GM23338 (cell line): ENCODE results near the gene WWOX.

Source experiments
- CREB1 ChIP-seq: fragments of 250-450 bp; sonication (Bioruptor Pico); IDR thresholded peaks from 2 replicates; pipeline ENCODE4 v1.5.0; 2020; ENCODE audit warnings: low read depth, mild to moderate bottlenecking, moderate library complexity
- EZH2 ChIP-seq: fragments of 200-600 bp; sonication (generic); IDR thresholded peaks from one replicate; pipeline ENCODE4 v1.8.0; 2017; ENCODE audit warnings: antibody characterized with exemption, mild to moderate bottlenecking, low read depth; ENCODE audit not compliant: unreplicated experiment
- EZH2phosphoT487 ChIP-seq: fragments of 200-600 bp; sonication (generic); IDR thresholded peaks from one replicate; pipeline ENCODE4 v1.8.1; 2018; ENCODE audit warnings: antibody characterized with exemption; ENCODE audit not compliant: unreplicated experiment
- NANOG ChIP-seq: IDR thresholded peaks from 2 replicates; pipeline ENCODE4 v1.6.1; 2016; ENCODE audit warnings: antibody characterized with exemption, borderline replicate concordance
- POLR2AphosphoS5 ChIP-seq: IDR thresholded peaks from 2 replicates; pipeline ENCODE4 v1.6.1; 2016; ENCODE audit warnings: antibody characterized with exemption, low read depth
- STAT1 ChIP-seq: IDR thresholded peaks from one replicate; pipeline ENCODE4 v1.6.1; 2016; ENCODE audit warnings: antibody characterized with exemption; ENCODE audit not compliant: unreplicated experiment
- ZNF114 ChIP-seq: fragments of 250-450 bp; sonication (Bioruptor Pico); IDR thresholded peaks from 2 replicates; pipeline ENCODE4 v1.5.0; 2020; ENCODE audit warnings: mild to moderate bottlenecking, moderate library complexity
- ZNF331 ChIP-seq: fragments of 250-450 bp; sonication (Bioruptor Pico); IDR thresholded peaks from 2 replicates; pipeline ENCODE4 v1.5.0; 2020; ENCODE audit warnings: low read depth, mild to moderate bottlenecking, moderate library complexity
- TF ChIP-seq, protein P1 (sequence below), 2 experiments: fragments of 200-600 bp in 1 of 2; sonication (generic) in 1 of 2; conservative IDR thresholded peaks; 2 replicates each; pipeline versions ENCODE4 v1.5.1 to v1.6.1; 2016 to 2017; ENCODE audit warnings: antibody characterized with exemption in 2 of 2, low read depth in 2 of 2, mild to moderate bottlenecking in 2 of 2, moderate library complexity in 1 of 2
- TF ChIP-seq, protein P2 (sequence below): IDR thresholded peaks from one replicate; pipeline ENCODE4 v1.6.1; 2018; ENCODE audit warnings: antibody characterized with exemption; ENCODE audit not compliant: unreplicated experiment
- TF ChIP-seq, protein P3 (sequence below): IDR thresholded peaks from 2 replicates; pipeline ENCODE4 v1.6.1; 2016; ENCODE audit warnings: antibody characterized with exemption
- TF ChIP-seq, protein P4 (sequence below): fragments of 250-450 bp; sonication (Bioruptor Pico); IDR thresholded peaks from 2 replicates; pipeline ENCODE4 v1.5.0; 2020; ENCODE audit warnings: mild to moderate bottlenecking, moderate library complexity

DNA sequence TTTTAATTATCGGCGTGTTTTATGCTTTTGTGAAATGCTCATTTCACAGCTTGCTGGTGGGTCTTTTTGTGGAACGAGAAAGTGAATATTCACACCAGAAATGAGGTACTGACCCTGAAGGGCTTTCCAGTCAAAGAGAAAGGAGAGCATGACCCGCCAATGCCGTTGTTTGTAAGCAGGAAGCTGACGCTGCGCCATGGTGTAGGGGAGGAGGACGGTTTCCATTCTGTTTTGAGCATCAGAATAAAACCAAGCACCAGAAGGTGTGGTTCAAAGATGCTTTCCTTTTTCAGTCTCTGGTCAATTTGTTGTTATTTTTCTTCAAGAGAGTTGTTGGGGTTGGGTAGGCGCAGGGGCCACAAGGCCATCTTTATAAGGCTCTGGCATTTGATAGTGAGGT is 669.3 kb downstream of the WWOX start:
- TF ChIP-seq, protein P1, sequence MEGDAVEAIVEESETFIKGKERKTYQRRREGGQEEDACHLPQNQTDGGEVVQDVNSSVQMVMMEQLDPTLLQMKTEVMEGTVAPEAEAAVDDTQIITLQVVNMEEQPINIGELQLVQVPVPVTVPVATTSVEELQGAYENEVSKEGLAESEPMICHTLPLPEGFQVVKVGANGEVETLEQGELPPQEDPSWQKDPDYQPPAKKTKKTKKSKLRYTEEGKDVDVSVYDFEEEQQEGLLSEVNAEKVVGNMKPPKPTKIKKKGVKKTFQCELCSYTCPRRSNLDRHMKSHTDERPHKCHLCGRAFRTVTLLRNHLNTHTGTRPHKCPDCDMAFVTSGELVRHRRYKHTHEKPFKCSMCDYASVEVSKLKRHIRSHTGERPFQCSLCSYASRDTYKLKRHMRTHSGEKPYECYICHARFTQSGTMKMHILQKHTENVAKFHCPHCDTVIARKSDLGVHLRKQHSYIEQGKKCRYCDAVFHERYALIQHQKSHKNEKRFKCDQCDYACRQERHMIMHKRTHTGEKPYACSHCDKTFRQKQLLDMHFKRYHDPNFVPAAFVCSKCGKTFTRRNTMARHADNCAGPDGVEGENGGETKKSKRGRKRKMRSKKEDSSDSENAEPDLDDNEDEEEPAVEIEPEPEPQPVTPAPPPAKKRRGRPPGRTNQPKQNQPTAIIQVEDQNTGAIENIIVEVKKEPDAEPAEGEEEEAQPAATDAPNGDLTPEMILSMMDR (conservative IDR thresholded peaks at IDR 0.05; ENCODE audit: low read depth in 2 of 2) = no peak
- TF ChIP-seq, protein P2, sequence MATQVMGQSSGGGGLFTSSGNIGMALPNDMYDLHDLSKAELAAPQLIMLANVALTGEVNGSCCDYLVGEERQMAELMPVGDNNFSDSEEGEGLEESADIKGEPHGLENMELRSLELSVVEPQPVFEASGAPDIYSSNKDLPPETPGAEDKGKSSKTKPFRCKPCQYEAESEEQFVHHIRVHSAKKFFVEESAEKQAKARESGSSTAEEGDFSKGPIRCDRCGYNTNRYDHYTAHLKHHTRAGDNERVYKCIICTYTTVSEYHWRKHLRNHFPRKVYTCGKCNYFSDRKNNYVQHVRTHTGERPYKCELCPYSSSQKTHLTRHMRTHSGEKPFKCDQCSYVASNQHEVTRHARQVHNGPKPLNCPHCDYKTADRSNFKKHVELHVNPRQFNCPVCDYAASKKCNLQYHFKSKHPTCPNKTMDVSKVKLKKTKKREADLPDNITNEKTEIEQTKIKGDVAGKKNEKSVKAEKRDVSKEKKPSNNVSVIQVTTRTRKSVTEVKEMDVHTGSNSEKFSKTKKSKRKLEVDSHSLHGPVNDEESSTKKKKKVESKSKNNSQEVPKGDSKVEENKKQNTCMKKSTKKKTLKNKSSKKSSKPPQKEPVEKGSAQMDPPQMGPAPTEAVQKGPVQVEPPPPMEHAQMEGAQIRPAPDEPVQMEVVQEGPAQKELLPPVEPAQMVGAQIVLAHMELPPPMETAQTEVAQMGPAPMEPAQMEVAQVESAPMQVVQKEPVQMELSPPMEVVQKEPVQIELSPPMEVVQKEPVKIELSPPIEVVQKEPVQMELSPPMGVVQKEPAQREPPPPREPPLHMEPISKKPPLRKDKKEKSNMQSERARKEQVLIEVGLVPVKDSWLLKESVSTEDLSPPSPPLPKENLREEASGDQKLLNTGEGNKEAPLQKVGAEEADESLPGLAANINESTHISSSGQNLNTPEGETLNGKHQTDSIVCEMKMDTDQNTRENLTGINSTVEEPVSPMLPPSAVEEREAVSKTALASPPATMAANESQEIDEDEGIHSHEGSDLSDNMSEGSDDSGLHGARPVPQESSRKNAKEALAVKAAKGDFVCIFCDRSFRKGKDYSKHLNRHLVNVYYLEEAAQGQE = no peak
- TF ChIP-seq EZH2 (no peak), NANOG (no peak), POLR2AphosphoS5 (no peak), CREB1 (no peak), ZNF331 (no peak), EZH2phosphoT487 (no peak), ZNF114 (CRISPR knock-in tag) (no peak), STAT1 (no peak)
- TF ChIP-seq, protein P3, sequence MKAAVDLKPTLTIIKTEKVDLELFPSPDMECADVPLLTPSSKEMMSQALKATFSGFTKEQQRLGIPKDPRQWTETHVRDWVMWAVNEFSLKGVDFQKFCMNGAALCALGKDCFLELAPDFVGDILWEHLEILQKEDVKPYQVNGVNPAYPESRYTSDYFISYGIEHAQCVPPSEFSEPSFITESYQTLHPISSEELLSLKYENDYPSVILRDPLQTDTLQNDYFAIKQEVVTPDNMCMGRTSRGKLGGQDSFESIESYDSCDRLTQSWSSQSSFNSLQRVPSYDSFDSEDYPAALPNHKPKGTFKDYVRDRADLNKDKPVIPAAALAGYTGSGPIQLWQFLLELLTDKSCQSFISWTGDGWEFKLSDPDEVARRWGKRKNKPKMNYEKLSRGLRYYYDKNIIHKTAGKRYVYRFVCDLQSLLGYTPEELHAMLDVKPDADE = no peak
- TF ChIP-seq, protein P4, sequence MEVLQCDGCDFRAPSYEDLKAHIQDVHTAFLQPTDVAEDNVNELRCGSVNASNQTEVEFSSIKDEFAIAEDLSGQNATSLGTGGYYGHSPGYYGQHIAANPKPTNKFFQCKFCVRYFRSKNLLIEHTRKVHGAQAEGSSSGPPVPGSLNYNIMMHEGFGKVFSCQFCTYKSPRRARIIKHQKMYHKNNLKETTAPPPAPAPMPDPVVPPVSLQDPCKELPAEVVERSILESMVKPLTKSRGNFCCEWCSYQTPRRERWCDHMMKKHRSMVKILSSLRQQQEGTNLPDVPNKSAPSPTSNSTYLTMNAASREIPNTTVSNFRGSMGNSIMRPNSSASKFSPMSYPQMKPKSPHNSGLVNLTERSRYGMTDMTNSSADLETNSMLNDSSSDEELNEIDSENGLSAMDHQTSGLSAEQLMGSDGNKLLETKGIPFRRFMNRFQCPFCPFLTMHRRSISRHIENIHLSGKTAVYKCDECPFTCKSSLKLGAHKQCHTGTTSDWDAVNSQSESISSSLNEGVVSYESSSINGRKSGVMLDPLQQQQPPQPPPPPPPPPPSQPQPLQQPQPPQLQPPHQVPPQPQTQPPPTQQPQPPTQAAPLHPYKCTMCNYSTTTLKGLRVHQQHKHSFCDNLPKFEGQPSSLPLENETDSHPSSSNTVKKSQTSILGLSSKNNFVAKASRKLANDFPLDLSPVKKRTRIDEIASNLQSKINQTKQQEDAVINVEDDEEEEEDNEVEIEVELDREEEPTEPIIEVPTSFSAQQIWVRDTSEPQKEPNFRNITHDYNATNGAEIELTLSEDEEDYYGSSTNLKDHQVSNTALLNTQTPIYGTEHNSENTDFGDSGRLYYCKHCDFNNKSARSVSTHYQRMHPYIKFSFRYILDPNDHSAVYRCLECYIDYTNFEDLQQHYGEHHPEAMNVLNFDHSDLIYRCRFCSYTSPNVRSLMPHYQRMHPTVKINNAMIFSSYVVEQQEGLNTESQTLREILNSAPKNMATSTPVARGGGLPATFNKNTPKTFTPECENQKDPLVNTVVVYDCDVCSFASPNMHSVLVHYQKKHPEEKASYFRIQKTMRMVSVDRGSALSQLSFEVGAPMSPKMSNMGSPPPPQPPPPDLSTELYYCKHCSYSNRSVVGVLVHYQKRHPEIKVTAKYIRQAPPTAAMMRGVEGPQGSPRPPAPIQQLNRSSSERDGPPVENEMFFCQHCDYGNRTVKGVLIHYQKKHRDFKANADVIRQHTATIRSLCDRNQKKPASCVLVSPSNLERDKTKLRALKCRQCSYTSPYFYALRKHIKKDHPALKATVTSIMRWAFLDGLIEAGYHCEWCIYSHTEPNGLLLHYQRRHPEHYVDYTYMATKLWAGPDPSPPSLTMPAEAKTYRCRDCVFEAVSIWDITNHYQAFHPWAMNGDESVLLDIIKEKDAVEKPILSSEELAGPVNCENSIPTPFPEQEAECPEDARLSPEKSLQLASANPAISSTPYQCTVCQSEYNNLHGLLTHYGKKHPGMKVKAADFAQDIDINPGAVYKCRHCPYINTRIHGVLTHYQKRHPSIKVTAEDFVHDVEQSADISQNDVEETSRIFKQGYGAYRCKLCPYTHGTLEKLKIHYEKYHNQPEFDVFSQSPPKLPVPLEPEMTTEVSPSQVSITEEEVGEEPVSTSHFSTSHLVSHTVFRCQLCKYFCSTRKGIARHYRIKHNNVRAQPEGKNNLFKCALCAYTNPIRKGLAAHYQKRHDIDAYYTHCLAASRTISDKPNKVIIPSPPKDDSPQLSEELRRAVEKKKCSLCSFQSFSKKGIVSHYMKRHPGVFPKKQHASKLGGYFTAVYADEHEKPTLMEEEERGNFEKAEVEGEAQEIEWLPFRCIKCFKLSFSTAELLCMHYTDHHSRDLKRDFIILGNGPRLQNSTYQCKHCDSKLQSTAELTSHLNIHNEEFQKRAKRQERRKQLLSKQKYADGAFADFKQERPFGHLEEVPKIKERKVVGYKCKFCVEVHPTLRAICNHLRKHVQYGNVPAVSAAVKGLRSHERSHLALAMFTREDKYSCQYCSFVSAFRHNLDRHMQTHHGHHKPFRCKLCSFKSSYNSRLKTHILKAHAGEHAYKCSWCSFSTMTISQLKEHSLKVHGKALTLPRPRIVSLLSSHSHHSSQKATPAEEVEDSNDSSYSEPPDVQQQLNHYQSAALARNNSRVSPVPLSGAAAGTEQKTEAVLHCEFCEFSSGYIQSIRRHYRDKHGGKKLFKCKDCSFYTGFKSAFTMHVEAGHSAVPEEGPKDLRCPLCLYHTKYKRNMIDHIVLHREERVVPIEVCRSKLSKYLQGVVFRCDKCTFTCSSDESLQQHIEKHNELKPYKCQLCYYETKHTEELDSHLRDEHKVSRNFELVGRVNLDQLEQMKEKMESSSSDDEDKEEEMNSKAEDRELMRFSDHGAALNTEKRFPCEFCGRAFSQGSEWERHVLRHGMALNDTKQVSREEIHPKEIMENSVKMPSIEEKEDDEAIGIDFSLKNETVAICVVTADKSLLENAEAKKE (CRISPR knock-in tag) = no peak
